Astrocyte (in vitro differentiated cells and primary cell): ENCODE data around the gene PATL2. TPM values are rescaled to one million over a fixed set of nuclear protein-coding genes. Genes with fewer than 3 reads are reported as not detected.
"Not testable (repeated sequence)": the region's sequence is repeated elsewhere in the genome, so short reads cannot be mapped to it uniquely, and the experiment has no call there.

Experiments
- DNase-seq: peaks from one replicate; pipeline ENCODE4 v3.0.0-alpha.2; 2010; ENCODE audit warnings: low read depth
- FAIRE-seq: peaks from 2 replicates; lab custom pipeline; 2011; peaks lifted over from hg19 to GRCh38; lab: Jason Lieb, UNC
- H2AFZ ChIP-seq: 2 replicates; pipeline ENCODE4 v1.6.0; 2012; ENCODE audit warnings: low read depth, low read length, inconsistent platforms
- H3K27ac ChIP-seq: 2 replicates; pipeline ENCODE4 v1.5.1; 2011; ENCODE audit warnings: low read depth, low read length, inconsistent platforms
- H3K27me3 ChIP-seq: 2 replicates; pipeline ENCODE4 v1.6.0; 2011; ENCODE audit warnings: low read length, inconsistent platforms; ENCODE audit not compliant: insufficient read depth
- H3K36me3 ChIP-seq: 2 replicates; pipeline ENCODE4 v1.5.1; 2011; ENCODE audit warnings: low read length, inconsistent platforms; ENCODE audit not compliant: insufficient read depth
- H3K4me1 ChIP-seq: 2 replicates; pipeline ENCODE4 v1.5.1; 2011; ENCODE audit warnings: low read length, inconsistent platforms; ENCODE audit not compliant: insufficient read depth
- H3K4me2 ChIP-seq: 2 replicates; pipeline ENCODE4 v1.6.0; 2012; ENCODE audit warnings: low read length, inconsistent platforms
- H3K4me3 ChIP-seq: 2 replicates; pipeline ENCODE4 v1.5.1; 2011; ENCODE audit warnings: low read depth, mild to moderate bottlenecking, low read length, inconsistent platforms; ENCODE audit not compliant: insufficient read depth
- H3K79me2 ChIP-seq: 2 replicates; pipeline ENCODE4 v1.6.0; 2012; ENCODE audit warnings: mild to moderate bottlenecking, low read length, inconsistent platforms; ENCODE audit not compliant: insufficient read depth
- H3K9ac ChIP-seq: 2 replicates; pipeline ENCODE4 v1.6.0; 2012; ENCODE audit warnings: mild to moderate bottlenecking, low read length, inconsistent platforms
- H3K9me3 ChIP-seq: 2 replicates; pipeline ENCODE4 v1.5.1; 2012; ENCODE audit warnings: low read depth, mild to moderate bottlenecking, low read length, inconsistent platforms; ENCODE audit not compliant: insufficient read depth
- H4K20me1 ChIP-seq: 2 replicates; pipeline ENCODE4 v1.6.0; 2012; ENCODE audit warnings: low read length, inconsistent platforms; ENCODE audit not compliant: insufficient read depth
- H3K27ac Mint-ChIP-seq: one replicate; pipeline ENCODE4 v1.8.0; 2021; ENCODE audit warnings: mild to moderate bottlenecking, mixed read lengths; ENCODE audit not compliant: unreplicated experiment
- H3K27me3 Mint-ChIP-seq: one replicate; pipeline ENCODE4 v1.8.0; 2021; ENCODE audit warnings: low read depth, mixed read lengths; ENCODE audit not compliant: unreplicated experiment
- H3K36me3 Mint-ChIP-seq: one replicate; pipeline ENCODE4 v1.8.0; 2021; ENCODE audit warnings: low read depth, mixed read lengths; ENCODE audit not compliant: unreplicated experiment
- H3K4me1 Mint-ChIP-seq: one replicate; pipeline ENCODE4 v1.8.0; 2021; ENCODE audit warnings: low read depth, mixed read lengths; ENCODE audit not compliant: unreplicated experiment
- H3K4me3 Mint-ChIP-seq: one replicate; pipeline ENCODE4 v1.8.0; 2021; ENCODE audit warnings: mild to moderate bottlenecking, moderate library complexity, mixed read lengths; ENCODE audit not compliant: unreplicated experiment
- H3K9me3 Mint-ChIP-seq: one replicate; pipeline ENCODE4 v1.8.0; 2021; ENCODE audit warnings: mild to moderate bottlenecking, mixed read lengths; ENCODE audit not compliant: unreplicated experiment
- CTCF ChIP-seq: IDR thresholded peaks from 2 replicates; pipeline ENCODE4 v1.5.1; 2011; ENCODE audit warnings: low read depth, mild to moderate bottlenecking, inconsistent platforms, low read length, moderate library complexity; ENCODE audit not compliant: insufficient read depth
- EZH2 ChIP-seq: IDR thresholded peaks from 2 replicates; pipeline ENCODE4 v1.6.1; 2012; ENCODE audit warnings: mild to moderate bottlenecking, low read length, inconsistent platforms; ENCODE audit not compliant: insufficient read depth
- total RNA-seq: library from RNA; stranded (reverse); gene quantifications from 2 replicates; pipeline ENCODE4 v1.2.1, GENCODE V29; 2021

Gene PATL2
- total RNA-seq, 1 donor from 2014 or later: 1.2 TPM

DNA sequence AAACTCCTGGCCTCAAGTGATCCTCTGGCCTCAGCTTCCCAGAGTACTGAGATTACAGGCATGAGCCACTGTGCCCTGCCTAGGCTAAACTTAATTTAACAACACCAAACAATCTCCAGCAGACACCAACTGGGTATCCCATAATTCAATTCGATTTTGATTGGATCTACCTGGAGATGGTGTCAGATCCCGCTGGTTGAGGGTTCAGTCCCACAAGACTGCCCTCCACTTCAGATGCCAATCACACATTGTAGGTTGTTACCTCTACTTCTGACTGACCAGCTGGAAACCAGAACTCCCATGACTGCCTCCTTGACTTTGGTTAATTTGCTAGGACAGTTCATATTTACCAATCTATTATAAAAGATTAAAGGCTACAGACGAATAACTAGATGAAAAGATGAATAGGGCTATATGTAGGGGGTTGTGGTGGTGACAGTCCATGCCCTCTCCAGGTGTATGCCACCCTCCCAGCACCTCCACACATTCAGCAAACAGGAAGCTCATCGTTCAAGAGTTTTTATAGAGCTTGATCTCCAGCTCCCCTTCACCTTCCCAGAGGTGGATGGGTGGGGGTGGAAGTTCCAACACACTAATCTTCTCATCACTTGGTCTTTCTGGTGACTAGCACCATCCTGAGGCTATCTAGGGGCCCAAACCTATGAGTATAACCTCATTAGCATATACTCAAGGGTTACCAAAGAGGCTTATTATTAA is 9.5 kb upstream of the PATL2 start:
- H3K4me2 ChIP-seq: no peak overlapping the region
- peaks cover 34% of the 10 kb centered on the region for H3K36me3 ChIP-seq
- H3K4me3 Mint-ChIP-seq: no peak overlapping the region
- no peak overlapping the region for H3K9ac ChIP-seq
- H3K27ac ChIP-seq: no peak overlapping the region
- H3K4me1 Mint-ChIP-seq: peaks cover 3% of the 10 kb centered on the region
- no peaks in the 10 kb centered on the region for H3K9me3 Mint-ChIP-seq
- no peak overlapping the region for H2AFZ ChIP-seq
- H3K27me3 Mint-ChIP-seq: no peaks in the 10 kb centered on the region
- H3K4me3 ChIP-seq: no peak overlapping the region
- TF ChIP-seq EZH2: no peak
- no peak for TF ChIP-seq CTCF
- peaks cover 21% of the 10 kb centered on the region for H4K20me1 ChIP-seq
- FAIRE-seq (no peak), DNase-seq (no peak)
- no peaks in the 10 kb centered on the region for H3K9me3 ChIP-seq
- H3K36me3 Mint-ChIP-seq: peaks cover 4% of the 10 kb centered on the region
- H3K27me3 ChIP-seq: no peaks in the 10 kb centered on the region
- no peaks in the 10 kb centered on the region for H3K4me1 ChIP-seq
- peaks cover 4% of the 10 kb centered on the region for H3K79me2 ChIP-seq
- H3K27ac Mint-ChIP-seq: no peak overlapping the region

DNA sequence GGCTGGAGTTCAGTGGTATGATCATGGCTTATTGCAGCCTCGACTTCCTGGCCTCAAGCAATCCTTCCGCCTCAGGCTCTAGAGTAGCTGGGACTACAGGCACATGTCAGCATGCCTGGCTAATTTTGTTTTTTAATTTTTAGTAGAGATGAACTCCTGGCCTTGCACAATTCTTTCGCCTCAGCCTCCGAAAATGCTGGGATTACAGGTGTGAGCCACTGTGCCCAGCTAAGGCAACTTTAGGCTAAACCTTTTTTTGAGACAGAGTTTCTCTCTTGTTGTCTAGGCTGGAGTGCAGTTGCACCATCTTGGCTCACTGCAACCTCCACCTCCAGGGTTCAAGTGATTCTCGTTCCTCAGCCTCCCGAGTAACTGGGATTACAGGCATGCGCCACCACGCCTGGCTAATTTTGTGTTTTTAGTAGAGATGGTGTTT is 8.9 kb upstream of the PATL2 start:
- H3K27me3 ChIP-seq, H3K36me3 Mint-ChIP-seq, H3K4me2 ChIP-seq, FAIRE-seq, H3K4me3 ChIP-seq, H3K27ac Mint-ChIP-seq, H3K4me1 ChIP-seq, H3K4me1 Mint-ChIP-seq, H2AFZ ChIP-seq, DNase-seq, H3K9ac ChIP-seq, H3K79me2 ChIP-seq, H3K27me3 Mint-ChIP-seq, H3K9me3 Mint-ChIP-seq, H3K4me3 Mint-ChIP-seq, H3K27ac ChIP-seq, H3K9me3 ChIP-seq: not testable (repeated sequence)
- Histone ChIP-seq H4K20me1 (peaks cover 27% of the 10 kb centered on the region), H3K36me3 (peaks cover 39% of the 10 kb centered on the region)

DNA sequence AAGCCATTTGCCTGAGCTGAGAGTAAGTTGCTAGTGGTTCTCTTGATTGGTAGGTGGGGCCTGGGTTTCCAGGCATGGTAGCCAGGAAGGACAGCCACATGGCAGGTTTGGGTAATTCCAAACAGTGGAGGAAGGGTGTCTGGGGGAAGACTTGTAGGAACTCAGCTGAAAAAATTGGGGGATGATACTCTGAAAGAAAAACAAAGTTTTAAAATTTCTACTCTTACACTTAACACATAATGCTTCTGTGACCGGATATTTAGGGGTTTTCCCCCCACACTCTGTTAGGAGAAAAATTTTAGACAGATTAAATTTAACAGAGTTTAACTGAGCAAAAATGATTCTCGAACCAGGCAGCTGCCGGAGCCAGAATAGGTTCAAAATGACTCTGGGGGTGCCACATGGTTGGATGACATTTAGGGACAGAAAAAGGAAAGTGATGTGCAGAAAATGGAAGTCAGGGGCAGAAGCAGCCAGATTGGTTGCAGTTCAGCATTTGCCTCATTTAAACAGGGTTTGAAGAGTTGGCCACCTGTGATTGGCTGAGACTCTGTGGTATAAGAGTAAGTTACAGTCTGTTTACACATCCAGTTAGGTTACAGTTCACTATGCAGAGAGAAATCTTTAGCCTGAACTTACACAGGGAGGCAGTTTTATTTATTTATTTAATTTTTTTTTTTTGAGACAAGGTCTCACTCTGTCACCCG is 8.3 kb upstream of the PATL2 start:
- Mint-ChIP-seq H3K9me3 (no peaks in the 10 kb centered on the region), H3K36me3 (peaks cover 4% of the 10 kb centered on the region), H3K27me3 (no peaks in the 10 kb centered on the region), H3K4me1 (peaks cover 10% of the 10 kb centered on the region), H3K27ac (peak overlapping the region; percentile 56), H3K4me3 (no peak overlapping the region)
- Histone ChIP-seq H3K9me3 (no peaks in the 10 kb centered on the region), H3K36me3 (peaks cover 39% of the 10 kb centered on the region), H2AFZ (no peak overlapping the region), H3K27ac (no peak overlapping the region), H3K9ac (no peak overlapping the region), H3K27me3 (no peaks in the 10 kb centered on the region), H3K4me1 (no peaks in the 10 kb centered on the region), H4K20me1 (peaks cover 33% of the 10 kb centered on the region), H3K4me2 (no peak overlapping the region), H3K4me3 (no peak overlapping the region), H3K79me2 (peaks cover 15% of the 10 kb centered on the region)
- TF ChIP-seq EZH2 (no peak), CTCF (no peak)
- no peak for FAIRE-seq
- DNase-seq: peak; percentile 8
